D721Med (cell line): Measurements from ENCODE around the gene SAMHD1.
"Not testable (repeated sequence)": the region's sequence is repeated elsewhere in the genome, so short reads cannot be mapped to it uniquely, and the experiment has no call there.

Experiments
- DNase-seq: peaks from one replicate; pipeline ENCODE4 v3.0.0; 2011; ENCODE audit warnings: low spot score; ENCODE audit not compliant: insufficient read length
- FAIRE-seq: peaks from 2 replicates; lab custom pipeline; 2011; peaks lifted over from hg19 to GRCh38; lab: Jason Lieb, UNC
- TF ChIP-seq, protein P1 (sequence below): IDR thresholded peaks from 2 replicates; pipeline ENCODE4 v1.5.1; 2012; ENCODE audit warnings: mild to moderate bottlenecking, control low read depth; ENCODE audit not compliant: insufficient read depth; ENCODE audit errors: missing control alignments

Gene SAMHD1

DNA sequence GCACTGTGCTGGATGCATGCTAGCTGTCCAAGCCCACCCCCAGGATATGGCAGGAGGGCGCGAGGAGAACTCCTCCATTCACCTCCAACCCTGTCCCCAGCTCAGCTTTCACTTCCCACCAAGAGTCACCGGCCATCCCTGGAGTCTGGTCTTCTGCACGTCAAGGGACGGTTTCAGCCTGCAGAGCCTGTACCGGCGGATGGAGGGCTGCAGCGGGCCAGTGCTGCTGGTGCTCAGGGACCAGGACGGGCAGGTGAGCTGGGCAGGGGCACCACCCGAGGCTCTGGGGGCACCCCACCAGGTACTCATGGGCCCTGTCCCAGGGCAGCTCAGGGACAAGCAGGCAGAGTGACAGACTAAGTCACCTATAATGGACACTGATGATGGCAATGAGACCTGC is 72.6 kb downstream of the SAMHD1 start:
- FAIRE-seq (no peak), DNase-seq (no peak)
- TF ChIP-seq, protein P1, sequence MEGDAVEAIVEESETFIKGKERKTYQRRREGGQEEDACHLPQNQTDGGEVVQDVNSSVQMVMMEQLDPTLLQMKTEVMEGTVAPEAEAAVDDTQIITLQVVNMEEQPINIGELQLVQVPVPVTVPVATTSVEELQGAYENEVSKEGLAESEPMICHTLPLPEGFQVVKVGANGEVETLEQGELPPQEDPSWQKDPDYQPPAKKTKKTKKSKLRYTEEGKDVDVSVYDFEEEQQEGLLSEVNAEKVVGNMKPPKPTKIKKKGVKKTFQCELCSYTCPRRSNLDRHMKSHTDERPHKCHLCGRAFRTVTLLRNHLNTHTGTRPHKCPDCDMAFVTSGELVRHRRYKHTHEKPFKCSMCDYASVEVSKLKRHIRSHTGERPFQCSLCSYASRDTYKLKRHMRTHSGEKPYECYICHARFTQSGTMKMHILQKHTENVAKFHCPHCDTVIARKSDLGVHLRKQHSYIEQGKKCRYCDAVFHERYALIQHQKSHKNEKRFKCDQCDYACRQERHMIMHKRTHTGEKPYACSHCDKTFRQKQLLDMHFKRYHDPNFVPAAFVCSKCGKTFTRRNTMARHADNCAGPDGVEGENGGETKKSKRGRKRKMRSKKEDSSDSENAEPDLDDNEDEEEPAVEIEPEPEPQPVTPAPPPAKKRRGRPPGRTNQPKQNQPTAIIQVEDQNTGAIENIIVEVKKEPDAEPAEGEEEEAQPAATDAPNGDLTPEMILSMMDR = no peak

DNA sequence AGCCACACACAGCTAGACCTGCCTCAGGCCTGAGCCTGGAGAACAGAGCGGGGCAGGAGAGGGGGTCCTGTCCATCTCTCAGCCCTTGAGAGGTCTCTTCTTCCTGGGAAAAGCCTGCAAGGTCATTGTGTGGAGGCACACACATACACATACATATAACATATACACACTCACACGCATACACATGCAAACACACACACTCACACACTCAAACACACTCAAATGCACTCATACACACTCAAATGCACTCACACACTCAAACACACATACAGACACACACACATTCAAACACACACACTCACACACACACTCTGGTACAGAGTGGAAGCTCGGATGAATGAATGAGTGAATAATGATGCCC is 75.1 kb downstream of the SAMHD1 start:
- DNase-seq = no peak
- TF ChIP-seq, protein P1 = no peak
- no peak for FAIRE-seq

DNA sequence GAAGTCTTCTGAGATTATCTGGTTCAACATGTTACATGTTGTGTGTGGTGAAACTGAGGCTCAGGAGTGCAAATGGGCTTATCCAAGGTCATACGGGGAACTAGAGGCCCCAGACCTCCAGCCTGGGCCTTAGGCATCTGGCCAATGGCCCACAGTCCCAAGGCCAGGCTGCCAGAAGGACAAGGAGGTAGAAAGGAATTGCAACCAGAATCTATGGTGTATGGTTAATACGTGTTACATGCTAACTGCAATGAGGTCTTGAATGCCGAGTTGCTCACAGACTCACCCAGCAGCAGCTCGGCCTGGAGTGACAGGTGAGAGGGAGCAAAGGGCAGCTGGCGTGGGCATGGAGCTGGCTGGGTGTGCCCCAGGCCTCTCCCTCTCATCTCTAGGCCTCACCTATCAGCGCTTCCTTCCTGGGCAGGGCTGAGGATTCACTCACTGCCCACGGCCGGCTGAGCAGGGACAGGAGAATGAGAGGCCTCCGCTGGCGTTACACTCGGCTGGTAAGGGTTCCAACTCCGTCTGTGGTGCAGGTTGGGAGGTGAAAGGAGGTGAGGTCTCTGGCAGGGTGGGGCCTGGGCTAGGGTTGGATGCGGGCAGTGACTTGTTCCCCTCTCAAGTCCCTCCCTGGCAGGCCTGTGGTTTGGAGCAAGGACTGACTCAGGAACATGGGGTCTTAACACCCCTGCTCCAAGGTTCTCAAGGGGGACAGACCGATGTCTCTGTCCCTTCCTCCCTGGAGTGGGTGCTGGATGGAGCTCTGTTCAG is 75.6 kb downstream of the SAMHD1 start, which contains the start of gene TLDC2:
Gene TLDC2 (plus strand): TSS at position 437 of the 771 bp plus-strand sequence. CDS start 37 bp downstream, at position 474.
- TF ChIP-seq, protein P1 = no peak
- FAIRE-seq = no peak
- DNase-seq = no peak

DNA sequence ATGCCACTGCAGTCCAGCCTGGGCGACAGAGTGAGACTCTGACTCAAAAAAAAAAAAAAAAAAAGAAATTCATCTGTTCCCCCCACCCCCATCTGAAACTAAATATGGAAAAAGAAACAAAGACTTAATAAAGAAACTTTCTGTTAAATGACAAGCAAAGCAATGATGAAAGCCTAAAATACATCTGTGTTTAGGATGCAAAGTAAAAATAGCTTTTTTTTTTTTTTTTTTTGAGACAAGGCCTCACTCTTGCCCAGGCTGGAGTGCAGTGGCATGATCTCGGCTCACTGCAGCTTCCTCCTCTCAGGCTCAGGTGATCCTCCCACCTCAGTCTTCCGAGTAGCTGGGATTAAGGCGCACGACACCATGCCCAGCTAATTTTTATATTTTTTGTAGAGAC is 76.4 kb downstream of the SAMHD1 start:
- FAIRE-seq, DNase-seq: not testable (repeated sequence)

DNA sequence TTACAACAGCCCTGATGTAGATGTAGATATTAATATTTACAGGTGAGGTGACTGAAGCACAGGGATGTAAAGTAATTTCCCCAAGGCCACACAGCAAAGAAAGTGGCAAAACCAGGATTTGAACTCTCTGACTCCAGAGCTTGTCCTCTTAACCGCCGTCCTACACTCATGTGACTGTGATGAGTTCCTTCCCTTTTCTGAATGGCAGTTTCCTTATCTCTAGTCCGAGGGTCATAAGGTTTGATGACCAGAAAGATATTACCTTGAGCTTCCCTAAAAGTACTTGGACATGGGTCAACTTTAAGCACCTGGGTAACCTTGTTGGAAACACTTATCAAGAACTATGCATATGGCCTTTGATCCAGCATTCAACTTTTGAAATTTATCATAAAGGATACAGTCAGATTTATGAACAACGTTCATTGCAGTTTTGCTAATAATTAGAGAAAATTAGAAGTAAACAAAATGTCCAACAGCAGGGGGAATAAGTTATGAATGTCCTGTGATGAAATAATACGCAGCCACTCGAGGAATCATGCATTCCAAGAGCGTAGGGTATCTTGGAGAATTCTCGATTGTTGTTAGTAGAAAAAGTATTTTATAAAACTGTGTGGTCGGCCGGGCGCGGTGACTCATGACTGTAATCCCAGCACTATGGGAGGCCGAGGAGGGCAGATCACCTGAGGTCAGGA is 77.9 kb downstream of the SAMHD1 start:
- FAIRE-seq (no peak), DNase-seq (no peak)
- TF ChIP-seq, protein P1 = no peak

DNA sequence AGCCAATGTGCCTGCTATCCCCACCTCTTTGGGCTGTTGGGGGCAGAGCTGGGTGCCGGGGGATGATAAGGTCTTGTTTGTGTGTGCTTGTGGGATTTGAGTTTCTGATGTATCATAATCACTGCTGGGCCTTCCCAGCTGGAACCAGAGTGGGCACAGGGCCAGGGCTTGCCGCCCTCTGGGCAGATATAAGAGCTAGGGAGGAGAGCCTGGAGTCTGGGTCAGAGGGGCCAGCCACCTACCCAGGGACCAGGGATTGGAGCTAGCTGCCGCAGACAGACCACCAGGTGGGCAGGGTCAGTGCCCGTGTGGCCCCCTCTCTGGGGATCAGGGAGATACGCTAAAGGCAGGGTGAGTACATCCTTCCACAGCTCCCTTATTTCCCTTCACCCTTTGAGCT is 78.7 kb downstream of the SAMHD1 start:
- no peak for DNase-seq
- TF ChIP-seq, protein P1 = no peak
- FAIRE-seq = no peak

DNA sequence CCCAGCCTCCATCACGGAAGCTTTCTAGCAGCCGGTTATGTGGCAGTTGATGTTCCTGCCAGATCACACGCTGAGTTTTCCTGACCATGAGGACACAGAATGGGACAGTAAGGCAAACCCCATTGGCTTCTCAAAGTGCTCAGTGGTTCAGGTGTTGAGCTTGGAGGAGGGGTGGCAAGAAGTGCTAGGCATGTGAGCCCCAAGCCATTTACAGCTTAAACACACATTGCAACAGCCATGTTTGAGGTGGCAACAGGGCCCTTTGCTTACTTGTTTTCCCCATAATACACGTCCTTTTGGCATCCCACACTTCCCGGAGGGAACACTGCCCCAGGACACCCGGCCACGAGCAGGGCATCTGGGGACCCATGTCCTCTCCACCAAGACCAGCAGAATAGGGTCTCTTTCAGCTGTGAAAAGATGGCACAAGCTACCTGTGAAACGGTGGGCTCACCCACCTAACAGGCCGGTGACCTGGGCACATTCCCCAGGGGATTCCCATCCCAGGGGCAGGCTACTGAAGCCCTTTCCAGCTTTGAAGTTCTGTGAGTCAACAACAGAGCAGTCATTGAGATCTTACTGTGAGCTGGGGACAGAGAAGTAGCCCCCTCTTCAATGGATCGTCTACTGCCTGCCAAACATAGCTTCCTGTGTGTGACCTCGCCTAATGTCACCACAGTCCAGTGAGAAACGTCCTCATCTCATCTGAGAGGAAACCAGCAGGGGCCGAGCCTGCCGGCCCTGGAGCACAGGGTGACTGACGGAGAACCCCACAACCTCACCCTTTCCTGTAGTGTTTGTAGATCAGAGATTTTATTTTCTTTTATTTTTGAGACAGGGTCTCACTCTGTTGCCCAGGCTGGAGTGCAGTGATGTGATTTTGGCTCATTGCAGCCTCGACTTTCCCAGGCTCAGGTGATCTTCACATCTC is 79.6 kb downstream of the SAMHD1 start:
- no peak for FAIRE-seq
- TF ChIP-seq, protein P1 = no peak
- no peak for DNase-seq
